Occipital lobe (tissue), 2 donors: ENCODE measurements around the gene PSPN. TPM values are rescaled to one million over a fixed set of nuclear protein-coding genes. Genes with fewer than 3 reads are reported as not detected.
"Not testable (repeated sequence)": the region's sequence is repeated elsewhere in the genome, so short reads cannot be mapped to it uniquely, and the experiment has no call there.

Source experiments
- DNase-seq: peaks from one replicate; lab custom pipeline; 2025; lab: John Stamatoyannopoulos, UW
- total RNA-seq: library from RNA; depleted of rRNA; stranded (reverse); fragments of >200 nt; gene quantifications from one replicate; pipeline ENCODE4 v1.2.3, GENCODE V29; 2014

The PSPN gene
- total RNA-seq, 1 donor from 2014 or later = 3.6 TPM

DNA sequence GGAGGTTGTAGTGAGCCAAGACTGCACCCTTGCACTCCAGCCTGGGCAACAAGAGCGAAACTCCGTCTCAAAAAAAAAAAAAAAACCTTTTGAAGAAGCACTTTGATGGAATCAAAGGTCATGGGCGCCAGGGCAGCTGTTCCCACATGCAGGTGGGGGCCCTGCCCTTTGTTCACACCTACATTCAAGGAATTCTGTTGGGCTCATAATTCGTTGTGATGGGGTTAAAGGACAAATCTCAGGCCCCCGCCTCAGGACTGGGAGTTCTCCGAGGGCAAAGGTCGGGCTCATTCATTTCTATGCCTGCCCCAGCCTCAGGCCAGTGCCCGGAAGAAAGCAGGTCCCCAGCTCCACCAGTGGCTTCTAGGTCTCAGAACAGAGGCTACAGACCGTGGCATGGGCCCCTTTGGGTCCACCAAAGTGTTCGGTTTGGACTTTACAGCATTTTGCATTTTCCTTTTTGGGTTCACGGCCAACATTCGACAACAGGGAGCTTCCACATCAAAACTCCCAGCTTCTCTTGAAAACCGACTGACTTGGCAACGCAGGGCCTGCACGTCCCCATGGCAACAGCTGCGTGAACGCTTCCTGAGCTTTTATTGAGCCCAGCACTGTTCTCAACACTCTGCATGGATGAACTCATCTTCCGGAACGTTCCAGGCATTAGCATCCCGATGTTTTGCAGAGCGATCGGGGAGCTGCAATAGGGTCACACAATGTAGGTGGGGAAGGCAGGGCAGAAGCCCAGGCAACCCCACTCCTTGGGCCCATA, 27.3 kb upstream of the PSPN start:
- peak; percentile 69 for DNase-seq

DNA sequence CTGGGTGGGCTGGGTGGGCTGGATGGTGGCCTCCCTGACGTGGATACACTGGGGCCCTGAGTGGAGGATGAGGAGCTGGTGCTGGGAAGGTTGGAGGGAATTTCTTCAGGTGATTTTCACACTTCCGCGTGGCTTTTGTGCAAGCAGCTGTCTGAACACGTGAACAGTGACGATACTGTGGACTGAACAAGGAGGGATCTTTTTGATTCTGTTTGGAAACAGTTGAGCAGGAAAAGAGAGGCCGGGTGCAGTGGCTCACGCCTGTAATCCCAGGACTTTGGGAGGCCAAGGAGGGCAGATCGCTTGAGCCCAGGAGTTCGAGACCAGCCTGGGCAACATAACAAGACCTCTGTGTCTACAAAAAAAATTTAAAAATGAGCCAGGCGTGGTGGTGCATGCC, 26.3 kb upstream of the PSPN start:
- no peak for DNase-seq

DNA sequence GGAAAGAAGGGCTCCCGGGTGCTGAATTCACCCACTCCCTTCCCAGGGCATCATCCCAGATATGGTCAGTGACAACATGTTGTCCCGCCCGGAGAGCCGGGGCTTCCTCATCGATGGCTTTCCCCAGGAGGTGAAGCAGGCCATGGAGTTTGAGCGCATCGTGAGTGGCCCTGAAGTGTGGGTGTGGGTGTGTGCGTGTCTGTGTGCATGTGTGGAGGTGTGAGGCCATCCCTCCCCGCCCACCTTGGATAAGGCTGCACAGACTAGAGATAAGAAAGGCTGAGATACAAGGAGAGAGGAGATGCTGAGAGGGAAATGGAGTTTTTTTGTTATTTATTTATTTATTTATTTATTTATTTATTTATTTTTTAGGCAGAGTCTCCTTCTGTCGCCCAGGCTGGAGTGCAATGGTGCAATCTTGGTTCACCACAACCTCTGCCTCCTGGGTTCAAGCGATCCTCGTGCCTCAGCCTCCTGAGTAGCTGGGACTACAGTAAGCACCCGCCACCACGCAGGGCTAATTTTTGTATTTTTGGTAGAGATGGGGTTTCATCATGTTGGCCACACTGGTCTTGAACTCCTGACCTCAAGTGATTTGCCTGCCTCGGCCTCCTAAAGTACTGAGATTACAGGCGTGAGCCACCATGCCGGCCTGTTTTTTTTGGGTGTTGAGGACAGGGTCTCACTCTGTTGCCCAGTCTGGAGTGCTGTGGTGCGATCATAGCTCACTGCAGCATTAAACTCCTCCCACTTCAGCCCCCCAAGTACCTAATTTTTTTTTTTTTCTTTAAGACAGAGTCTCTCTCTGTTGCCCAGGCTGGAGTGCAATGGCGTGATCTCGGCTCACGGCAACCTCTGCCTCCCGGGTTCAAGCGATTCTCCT, 24.6 kb upstream of the PSPN start:
- DNase-seq = not testable (repeated sequence)

DNA sequence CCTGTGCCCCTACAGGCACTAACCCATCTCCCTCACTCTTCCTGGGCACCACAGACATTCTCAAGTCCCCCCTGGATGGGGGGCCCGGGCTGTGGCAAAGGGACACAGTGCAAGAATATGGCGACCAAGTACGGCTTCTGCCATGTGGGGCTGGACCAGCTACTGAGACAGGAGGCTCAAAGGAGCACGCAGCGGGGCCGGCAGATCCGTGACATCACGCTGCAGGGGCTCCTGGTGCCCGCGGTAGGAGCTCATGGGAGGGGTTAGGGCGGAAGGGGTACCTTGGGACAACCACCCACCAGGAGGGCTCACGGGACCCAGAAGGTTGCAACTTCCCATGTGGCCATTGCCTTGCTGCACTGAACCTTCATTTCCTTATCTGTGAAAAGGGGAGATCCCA, 20.6 kb upstream of the PSPN start:
- DNase-seq = no peak

DNA sequence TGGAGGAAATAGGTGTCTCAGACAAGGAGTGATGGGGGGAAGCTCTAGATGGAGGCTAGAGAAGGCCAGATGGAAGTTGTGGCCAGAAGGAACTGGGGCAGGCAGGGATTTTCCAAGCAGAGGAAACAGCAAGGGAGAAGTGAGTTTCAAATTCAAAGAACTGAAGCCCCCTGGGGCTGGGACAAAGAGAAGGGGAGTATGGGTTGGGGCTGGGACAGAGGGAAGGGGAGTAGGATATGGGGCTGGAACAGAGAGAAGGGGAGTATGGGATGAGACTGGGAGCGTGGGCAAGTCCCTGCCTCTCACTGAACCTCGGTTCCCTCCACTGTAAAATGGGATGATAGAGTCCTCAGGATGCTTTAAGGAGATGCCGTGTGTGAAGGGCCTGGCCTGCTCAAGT, 19.1 kb upstream of the PSPN start:
- DNase-seq = no peak

DNA sequence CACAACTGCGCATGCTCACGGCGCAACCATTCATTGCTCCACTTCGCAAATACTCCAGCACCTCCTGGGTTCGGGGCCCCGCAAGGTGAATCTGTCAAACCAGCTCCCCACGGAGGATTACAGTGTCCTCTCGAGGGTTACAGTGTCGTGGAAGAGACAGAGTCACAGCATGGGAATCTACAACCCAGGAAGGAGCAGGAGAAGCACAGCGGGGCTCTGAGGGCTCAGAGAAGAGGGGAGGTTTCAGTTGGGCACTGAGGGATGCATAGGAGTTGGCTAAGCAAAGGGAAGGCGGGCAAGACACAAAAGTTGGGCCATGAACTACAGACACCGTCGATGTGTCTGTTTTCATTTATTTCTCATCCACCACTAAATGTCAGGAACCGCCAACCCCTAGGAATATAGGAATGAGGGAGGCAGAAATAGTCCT, 18.3 kb upstream of the PSPN start:
- DNase-seq = no peak

DNA sequence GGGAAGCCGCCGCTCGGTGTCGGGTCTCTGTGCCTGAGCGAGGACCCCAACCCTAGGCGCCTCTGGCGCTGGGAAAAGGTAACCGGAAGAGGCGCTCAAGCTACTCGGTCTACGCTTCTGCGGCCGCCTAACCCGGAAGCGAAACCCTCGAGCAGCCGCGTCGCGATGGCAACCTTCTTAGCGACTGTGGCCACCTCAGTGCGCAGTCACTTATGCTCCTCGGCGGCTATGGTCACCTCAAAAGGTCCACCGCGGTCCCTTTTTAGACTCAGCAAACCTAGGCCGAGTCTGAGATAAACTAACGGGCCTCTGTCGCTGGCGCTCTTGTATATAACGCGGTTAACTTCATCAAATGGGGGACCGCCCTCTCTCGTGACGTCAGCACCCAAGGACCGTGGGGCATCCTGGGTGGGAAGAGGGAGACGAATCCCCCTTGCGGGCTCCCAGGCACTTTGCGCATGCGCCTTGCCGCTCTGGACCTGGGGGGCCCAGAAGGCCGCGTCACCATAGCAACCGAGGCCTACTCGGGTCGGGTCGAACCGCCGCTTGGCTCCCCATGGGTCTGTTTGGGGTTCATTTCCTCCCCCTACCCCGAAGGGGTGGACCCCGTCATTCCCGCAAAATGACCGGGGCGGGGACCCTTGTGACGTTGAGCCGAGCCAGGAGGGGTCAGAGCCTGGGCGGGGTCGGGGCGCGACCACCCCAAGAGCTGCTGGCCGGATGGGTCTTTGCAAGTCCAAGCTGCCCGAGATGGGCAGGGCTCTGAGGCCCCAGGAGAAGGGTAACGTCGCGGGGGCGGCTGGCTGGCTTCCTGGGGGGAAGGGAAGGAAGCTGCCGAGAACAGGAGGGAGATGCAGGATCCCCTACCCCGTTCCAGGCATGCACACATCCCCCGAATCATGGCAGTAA, 17.6 kb upstream of the PSPN start, which contains the start of gene GTF2F1:
TSS of gene GTF2F1 (minus strand) at position 91 of the 909 bp plus-strand sequence. CDS start 169 bp downstream, outside the sequence.
- peak; percentile 87 for DNase-seq

DNA sequence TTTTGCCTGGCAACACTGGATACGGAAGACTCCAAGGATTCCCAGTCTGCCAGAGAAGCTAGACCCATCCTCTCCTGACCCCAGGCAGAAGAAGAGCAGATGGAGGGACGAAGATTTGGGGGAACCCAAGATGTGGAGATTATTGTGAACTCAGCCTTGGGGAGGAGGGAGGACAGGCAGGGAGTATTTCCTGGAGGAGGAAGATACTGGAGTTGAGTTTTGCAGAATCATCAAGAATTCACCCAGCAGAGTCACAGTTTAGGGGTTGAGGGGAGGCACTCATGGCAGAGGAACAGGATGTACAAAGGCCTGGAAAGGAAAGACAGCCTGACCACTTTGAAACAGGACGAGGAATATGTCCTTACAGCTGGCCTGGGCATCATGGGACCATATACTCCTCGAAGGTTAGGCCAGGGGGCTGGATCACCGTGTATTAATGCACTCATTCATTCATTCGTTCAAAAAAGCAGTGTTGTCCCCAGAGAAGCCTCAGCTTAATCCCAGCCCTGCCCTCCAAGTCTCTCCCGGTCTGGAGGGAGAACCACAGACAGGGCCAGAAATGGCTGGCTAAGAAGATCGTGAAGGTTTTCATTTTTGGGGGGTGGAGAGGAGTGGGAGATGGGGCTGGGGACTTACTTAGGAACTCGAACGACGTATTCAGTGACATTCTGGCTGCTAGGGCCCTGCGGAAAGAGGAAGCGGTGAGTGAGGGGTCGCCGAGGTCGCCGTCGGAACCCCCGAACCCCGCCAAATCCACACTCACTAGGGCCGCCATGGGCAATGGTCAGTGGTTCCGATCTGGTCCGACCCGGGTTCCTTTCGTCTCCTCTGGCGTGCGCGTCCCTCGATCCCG, 16.7 kb upstream of the PSPN start:
- no peak for DNase-seq

DNA sequence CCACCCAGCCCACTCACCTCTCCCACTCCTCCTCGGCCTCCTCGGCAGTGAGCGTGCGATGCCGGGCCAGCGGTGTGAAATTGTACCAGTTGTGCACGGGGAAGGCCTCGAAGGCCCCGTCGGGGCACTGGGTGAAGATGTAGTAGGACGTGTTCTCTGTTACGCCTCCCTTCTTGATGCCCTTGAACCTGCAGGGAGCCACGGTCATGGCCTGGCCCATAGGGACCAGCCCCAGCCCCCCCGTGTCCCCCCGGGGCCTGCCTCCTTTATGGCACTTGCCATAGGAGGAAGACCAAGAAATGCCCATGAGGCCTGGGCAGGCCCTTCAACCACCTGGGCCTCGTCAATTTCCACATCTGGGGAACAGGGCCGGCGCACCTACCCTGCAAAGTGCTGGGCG, 11.6 kb upstream of the PSPN start:
- no peak for DNase-seq

DNA sequence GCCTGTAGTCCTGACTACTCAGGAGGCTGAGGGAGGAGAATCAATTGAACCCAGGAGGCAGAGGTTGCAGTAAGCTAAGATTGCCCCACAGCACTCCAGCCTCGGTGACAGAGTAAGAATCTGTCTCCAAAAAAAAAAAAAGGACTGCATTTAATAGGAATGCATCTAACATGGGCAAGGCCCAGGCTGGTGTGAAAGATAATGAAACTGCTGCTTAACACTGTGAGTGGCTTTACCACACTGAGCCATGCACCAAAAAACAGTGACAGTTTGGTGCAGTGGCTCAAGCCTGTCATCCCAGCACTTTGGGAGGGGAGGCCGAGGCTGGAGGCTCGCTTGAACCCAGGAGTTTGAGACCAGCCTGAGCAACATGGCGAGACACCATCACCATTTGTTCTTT, 8.6 kb upstream of the PSPN start:
- DNase-seq = no peak

DNA sequence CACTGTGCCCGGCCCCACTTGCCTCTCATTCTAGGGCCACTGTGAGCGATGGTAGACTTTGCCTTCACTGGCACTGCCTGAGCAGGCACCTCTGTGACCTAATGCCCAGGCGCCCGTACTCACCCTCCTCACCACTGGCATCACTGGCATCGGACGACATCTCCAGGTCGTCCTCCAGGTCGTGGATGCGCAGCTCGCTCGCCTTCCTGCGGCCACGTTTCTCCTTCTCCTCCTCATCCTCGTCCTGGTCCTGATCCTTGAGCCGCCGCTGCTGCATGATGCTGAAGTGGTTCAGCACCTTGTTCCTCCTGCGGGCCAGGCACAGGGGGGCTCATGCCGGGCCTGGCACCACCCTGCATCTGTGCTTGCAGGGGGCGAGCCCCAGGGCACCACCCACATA, 7.5 kb upstream of the PSPN start:
- DNase-seq = no peak

DNA sequence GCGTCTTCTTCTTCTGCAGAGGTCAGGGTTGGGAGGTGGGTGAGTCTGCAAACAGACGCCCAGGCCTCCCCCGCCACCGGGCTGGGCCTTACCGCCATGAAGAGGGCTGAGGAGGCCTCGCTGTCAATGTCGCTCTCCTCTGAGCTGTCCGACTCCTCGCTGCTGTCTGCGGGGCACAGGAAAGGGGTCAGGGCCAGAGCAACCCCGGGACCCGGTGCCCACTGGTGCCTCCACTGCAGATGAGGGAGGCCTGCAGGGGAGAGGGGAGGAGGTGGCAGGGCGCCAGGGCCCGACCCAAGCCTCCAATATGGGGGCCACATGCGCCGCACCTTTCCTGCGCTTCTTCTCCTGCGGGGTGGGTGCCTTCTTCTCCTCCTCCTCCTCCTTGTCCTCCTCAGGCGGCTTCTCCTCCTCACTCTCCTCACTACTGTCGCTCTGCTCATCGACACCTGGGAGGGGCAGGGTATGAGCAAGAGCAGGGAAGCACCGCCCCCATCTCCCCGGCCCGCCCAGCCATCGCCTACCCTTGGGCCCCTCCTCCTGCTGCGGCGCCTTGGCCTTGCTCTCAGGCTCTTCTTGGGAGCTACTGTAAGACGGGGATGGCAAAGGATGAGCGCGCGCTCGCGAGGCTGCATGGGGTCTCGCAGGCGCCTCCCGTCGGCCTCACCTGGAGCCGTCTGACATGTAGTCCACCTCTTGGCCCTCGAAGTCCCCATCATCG, 5.5 kb upstream of the PSPN start:
- DNase-seq = no peak

DNA sequence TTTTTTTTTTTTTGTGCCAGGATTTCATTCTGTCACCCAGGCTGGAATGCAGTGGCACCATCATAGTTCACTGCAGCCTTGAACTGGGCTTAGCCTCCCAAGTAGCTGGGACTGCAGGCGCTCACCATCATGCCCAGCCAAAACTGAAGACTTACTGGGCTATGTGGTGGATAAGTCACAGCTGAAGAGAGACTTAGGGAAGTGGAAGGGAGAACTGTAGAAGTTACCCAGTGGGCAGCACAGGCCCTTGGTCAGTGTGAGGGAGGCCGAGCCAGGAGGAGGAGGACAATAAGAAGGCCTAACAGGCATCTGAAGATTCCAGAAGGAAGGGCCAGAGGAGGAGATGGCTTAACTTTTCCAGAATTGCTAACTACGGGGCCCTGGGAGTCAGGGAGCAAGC, 4.0 kb upstream of the PSPN start:
- no peak for DNase-seq

DNA sequence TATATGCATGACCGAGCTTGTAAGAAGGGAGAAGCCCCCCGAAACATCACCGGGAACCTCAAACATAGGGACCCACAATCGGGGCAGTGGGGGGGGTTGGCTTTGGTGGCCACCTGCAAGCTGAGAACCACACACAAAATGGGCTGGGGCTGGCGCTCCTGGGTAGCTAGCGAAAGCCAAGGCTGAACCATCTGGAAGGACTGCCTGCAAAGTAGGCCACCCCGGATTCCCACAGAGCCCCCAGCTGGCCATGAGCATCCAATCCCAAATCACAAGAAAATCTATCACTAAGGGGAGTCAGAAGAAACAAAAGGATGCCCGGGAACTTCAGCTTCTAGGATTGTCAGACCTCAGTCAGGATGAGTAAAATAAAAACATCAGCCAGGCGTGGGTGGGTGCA, 2.8 kb upstream of the PSPN start:
- DNase-seq = no peak

DNA sequence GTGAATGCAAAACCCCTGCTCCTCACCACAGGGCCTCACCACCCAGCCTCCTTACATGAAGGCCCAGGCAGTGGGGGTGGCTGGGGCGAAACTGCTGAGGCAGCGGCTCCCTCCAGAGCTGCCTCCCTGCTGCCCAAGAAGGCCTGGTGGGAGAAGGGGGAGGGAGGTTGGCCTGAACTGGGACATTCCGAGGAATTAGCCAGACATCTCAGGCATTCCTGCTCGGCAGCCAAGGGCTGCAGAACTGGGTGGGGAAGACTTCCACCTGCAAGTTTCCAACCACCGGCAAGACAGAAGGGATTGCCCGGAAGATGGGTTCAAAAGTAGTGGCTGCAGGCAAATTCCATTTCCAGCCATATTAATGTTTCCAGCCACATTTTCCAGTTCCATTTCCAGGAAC, 2.3 kb upstream of the PSPN start:
- no peak for DNase-seq

DNA sequence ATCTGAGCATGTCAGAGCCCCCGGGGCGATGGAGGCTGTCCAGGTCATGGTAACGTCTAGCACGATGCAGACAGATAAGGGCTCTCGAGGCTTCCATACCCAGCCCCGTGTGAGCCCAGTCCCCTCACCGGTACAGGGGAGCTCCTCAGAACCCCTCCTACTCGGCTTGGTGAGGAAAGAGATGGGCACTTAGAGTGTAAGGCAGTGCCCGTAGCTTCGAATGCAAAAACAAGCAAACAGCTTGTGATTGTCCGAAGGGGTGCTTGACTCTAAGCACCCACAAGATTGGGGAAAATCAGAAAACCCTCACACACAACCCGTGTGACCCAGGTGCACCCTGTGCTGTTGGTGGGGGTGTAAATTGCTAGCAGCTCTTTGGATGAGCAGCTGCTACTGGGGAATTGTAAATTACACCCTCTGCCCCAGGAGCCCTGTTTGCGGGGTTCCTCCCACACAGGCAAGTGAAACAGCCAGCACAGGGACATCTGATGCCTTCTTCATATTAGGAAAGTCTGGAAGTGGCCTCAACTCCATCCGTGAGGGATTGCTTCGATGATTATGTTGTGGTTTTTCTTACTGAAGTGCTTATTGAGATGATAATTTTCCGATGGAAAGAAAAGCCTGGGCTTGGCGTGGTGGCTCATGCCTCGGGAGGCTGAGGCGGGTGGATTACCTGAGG, 918 bp upstream of the PSPN start:
- DNase-seq = no peak

DNA sequence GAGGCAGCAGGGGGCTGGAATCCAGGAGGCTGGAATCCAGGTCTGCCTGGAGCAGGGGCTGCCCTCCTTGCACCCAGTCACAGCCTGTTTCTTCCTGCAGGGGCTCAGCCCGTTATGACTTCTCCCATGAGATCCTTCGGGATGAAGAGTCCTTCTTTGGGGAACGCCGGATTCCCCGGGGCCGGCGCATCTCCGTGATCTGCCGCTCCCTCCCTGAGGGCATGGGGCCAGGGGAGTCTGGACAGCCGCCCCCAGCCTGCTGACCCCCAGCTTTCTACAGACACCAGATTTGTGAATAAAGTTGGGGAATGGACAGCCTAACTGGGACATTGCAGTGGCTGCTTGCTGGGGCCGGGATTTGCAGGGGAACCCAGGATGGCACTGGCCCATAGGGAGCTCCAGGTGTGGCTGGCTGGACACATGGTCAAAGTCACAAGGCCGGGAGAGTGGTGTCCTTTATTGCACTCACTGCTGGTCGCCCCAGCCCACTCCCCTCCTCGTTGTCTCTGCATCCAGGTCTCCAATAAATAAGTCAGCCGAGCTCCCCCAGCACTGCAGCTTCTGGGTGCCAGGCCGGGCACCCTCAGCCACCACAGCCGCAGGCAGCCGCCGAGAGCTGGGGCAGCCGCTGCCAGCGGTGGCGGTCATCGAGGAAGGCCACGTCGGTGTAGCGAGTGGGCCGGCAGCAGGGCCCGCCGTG, 872 bp downstream of the PSPN start:
- no peak for DNase-seq

DNA sequence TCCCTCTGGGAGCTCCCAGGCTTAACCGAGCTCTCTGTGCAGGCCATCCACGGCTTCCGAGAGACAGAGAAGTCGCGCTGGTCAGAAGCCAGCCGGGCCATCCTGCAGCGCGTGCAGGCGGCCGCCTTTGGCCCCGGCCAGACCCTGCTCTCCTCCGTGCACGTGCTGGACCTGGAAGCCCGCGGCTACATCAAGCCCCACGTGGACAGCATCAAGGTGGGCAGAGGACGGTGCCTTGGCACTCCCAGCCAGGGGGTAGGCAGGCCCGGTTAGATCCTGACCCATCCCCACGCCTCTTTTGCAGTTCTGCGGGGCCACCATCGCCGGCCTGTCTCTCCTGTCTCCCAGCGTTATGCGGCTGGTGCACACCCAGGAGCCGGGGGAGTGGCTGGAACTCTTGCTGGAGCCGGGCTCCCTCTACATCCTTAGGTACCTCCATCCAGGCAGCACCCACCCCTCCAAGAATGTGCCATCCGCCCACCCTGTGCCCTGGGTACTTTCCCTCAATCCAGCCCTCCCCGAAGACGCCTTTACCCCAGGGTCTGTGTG, 1.5 kb downstream of the PSPN start:
- DNase-seq = no peak

DNA sequence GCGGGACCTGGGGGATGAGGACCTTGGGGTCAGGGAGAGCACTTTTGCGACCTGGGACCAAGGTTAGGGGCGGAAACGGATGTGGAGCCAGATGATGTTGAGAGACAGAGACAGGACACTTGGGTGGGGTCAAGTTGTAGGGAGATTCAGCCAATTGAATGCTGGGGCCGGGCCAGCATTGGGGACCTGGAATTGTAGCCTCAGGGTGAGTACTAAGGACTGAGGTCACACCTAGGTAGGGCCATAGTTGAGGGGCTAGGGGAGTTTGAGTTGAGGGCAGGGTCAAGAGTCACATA, 2.0 kb downstream of the PSPN start:
- DNase-seq = no peak
